Naive thymus-derived CD4-positive, alpha-beta T cell (primary cell): ENCODE results near the gene FOXP4. TPM values are rescaled to one million over a fixed set of nuclear protein-coding genes. Genes with fewer than 3 reads are reported as not detected.

Experiments
- ATAC-seq: fragments of 150-1000 bp; cut with Tn5 transposase; 2 replicates; pipeline ENCODE4 v1.10.0; 2021; ENCODE audit warnings: mild to moderate bottlenecking, moderate library complexity
- CTCF ChIA-PET: fragments of 350-600 bp; sonication (Branson Sonifier 250); formaldehyde crosslinking; loops from one replicate; lab custom pipeline; 2021; ENCODE audit warnings: antibody characterized with exemption; lab: Charles Lee
- POLR2A ChIA-PET: fragments of 350-600 bp; sonication (Branson Sonifier 250); formaldehyde crosslinking; loops from one replicate; lab custom pipeline; 2021; ENCODE audit warnings: antibody characterized with exemption, inconsistent platforms; lab: Charles Lee
- DNase-seq, 9 donors: peaks; one replicate each; pipeline versions ENCODE4 v3.0.0 to v3.0.0-alpha.2; 2020 to 2022; ENCODE audit warnings: mixed read lengths in 1 of 9
- H3K27ac ChIP-seq: one replicate; pipeline ENCODE4 v1.7.0; 2013; ENCODE audit warnings: mild to moderate bottlenecking, low read depth, low read length, moderate library complexity
- H3K27me3 ChIP-seq, 2 donors: one replicate each; pipeline ENCODE4 v1.7.0; 2013; ENCODE audit warnings: low read length in 2 of 2, mild to moderate bottlenecking in 2 of 2, moderate library complexity in 2 of 2; ENCODE audit not compliant: control insufficient read depth in 2 of 2, insufficient read depth in 2 of 2
- H3K36me3 ChIP-seq, 3 experiments: 1 replicate in 2 of 3; 2 replicates in 1 of 3; pipeline ENCODE4 v1.7.0; 2013; ENCODE audit warnings: low read length in 3 of 3, mild to moderate bottlenecking in 3 of 3, moderate library complexity in 1 of 3; ENCODE audit not compliant: insufficient read depth in 3 of 3, control insufficient read depth in 2 of 3
- H3K4me1 ChIP-seq, 2 donors: one replicate each; pipeline ENCODE4 v1.7.0; 2013; ENCODE audit warnings: low read length in 2 of 2, mild to moderate bottlenecking in 2 of 2, moderate library complexity in 1 of 2; ENCODE audit not compliant: control insufficient read depth in 2 of 2, insufficient read depth in 2 of 2
- H3K4me3 ChIP-seq: 2 replicates; pipeline ENCODE4 v1.7.0; 2013; ENCODE audit warnings: mild to moderate bottlenecking, low read length
- H3K9me3 ChIP-seq, 3 experiments: 1 replicate in 2 of 3; 2 replicates in 1 of 3; pipeline ENCODE4 v1.7.0; 2013; ENCODE audit warnings: low read length in 3 of 3; ENCODE audit not compliant: control insufficient read depth in 2 of 3
- H3K27ac Mint-ChIP-seq, 9 donors: one replicate each; pipeline ENCODE4 v1.8.0; 2020 to 2022; ENCODE audit warnings: mixed read lengths in 9 of 9, mild to moderate bottlenecking in 8 of 9, moderate library complexity in 5 of 9, inconsistent platforms in 2 of 9
- H3K27me3 Mint-ChIP-seq, 5 donors: one replicate each; pipeline ENCODE4 v1.8.0; 2021 to 2022; ENCODE audit warnings: mixed read lengths in 5 of 5, mild to moderate bottlenecking in 1 of 5
- H3K36me3 Mint-ChIP-seq, 5 donors: one replicate each; pipeline ENCODE4 v1.8.0; 2020 to 2022; ENCODE audit warnings: mixed read lengths in 5 of 5, mild to moderate bottlenecking in 3 of 5, inconsistent platforms in 1 of 5
- H3K4me1 Mint-ChIP-seq, 7 donors: one replicate each; pipeline ENCODE4 v1.8.0; 2020 to 2022; ENCODE audit warnings: mixed read lengths in 7 of 7, mild to moderate bottlenecking in 3 of 7, inconsistent platforms in 1 of 7
- H3K4me3 Mint-ChIP-seq, 10 donors: one replicate each; pipeline ENCODE4 v1.8.0; 2020 to 2022; ENCODE audit warnings: mild to moderate bottlenecking in 10 of 10, mixed read lengths in 10 of 10, moderate library complexity in 6 of 10, inconsistent platforms in 2 of 10
- H3K9me3 Mint-ChIP-seq, 11 donors: one replicate each; pipeline ENCODE4 v1.8.0; 2020 to 2022; ENCODE audit warnings: mixed read lengths in 11 of 11, mild to moderate bottlenecking in 4 of 11, inconsistent platforms in 1 of 11, moderate library complexity in 1 of 11
- intact Hi-C, 2 donors: fragments of 100-400 bp; cut with micrococcal nuclease; formaldehyde crosslinking; loops; one replicate each; pipeline ENCODE4 v1.15.1; 2023
- polyA plus RNA-seq, 2 donors: library from polyadenylated mRNA; unstranded; fragments of 300-500 nt; fragmentation: Illumina TruSeq; gene quantifications; one replicate each; pipeline ENCODE4 v1.2.3, GENCODE V29; 2021
- total RNA-seq, 6 experiments: library from RNA in 5 of 6; stranded (reverse) in 5 of 6; gene quantifications; 1 replicate in 5 of 6; 2 replicates in 1 of 6; pipeline ENCODE4 v1.2.3 and lab custom pipeline; 2021 to 2026

FOXP4 gene
- total and polyA plus RNA-seq, 7 experiments from 2014 or later = 0.07 to 7.6 (median 4.4) TPM

DNA sequence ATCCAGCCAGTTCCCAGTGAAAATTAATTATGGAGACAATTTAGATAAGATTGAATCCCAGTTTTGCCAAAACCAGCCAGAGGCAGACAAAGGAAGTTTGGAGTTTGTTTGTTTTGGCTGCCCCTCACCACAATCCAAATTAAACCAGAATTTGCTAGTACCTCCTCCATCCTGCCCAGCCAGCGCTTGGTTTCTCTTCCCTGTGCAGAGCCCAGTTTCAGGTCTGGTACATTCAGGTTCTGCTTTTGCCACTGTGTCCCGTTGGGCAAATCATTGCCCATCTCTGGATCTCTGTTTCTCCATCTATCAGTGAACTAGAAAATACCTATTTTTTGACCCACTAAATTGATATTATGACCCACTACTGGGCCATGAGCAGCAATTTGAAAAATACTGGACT is 26.4 kb downstream of the FOXP4 start:
- H3K36me3 ChIP-seq = peaks cover 0 to 3% (median 0%) of the 10 kb centered on the region in 3 experiments
- H3K27ac ChIP-seq = no peak overlapping the region
- H3K4me3 Mint-ChIP-seq = no peak overlapping the region
- H3K9me3 ChIP-seq = no peaks in the 10 kb centered on the region
- H3K36me3 Mint-ChIP-seq = peaks cover 0 to 13% (median 0%) of the 10 kb centered on the region in 5 donors
- no peaks in the 10 kb centered on the region for H3K4me1 ChIP-seq
- ChIA-PET POLR2A (no interaction called here), CTCF (no interaction called here)
- H3K27me3 ChIP-seq = no peaks in the 10 kb centered on the region
- no peak for DNase-seq
- intact Hi-C loops = no loop called here
- ATAC-seq = no peak
- no peak overlapping the region for H3K27ac Mint-ChIP-seq
- no peaks in the 10 kb centered on the region for H3K9me3 Mint-ChIP-seq
- H3K4me1 Mint-ChIP-seq = peaks cover 0 to 12% (median 0%) of the 10 kb centered on the region in 7 donors
- H3K27me3 Mint-ChIP-seq = no peaks in the 10 kb centered on the region
- H3K4me3 ChIP-seq = no peak overlapping the region

DNA sequence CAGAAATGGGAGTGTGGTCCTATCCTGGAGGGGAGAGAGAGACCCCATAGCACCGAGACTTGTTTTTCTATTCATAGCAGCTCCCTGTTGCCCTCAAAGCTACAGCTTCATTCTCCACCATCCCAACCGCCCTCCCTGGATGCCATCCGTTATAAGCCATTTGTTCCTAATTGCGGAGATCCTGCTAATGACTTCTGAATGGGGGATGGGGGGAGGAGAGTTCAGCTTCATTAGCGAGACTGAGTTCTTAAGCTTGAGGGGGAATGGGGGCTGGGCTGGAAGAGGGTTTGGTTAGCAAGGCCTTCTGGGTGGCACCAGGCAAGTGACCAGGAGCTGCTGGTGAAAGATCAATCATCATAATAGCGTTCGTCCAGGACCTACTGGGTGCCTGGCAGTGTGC is 27.1 kb downstream of the FOXP4 start:
- CTCF ChIA-PET = no interaction called here
- Histone ChIP-seq H3K4me3 (no peak overlapping the region), H3K27ac (no peak overlapping the region), H3K9me3 (no peaks in the 10 kb centered on the region), H3K4me1 (no peaks in the 10 kb centered on the region), H3K36me3 (no peaks in the 10 kb centered on the region), H3K27me3 (no peaks in the 10 kb centered on the region)
- POLR2A ChIA-PET = no interaction called here
- ATAC-seq = no peak
- Mint-ChIP-seq H3K27ac (no peak overlapping the region), H3K4me3 (no peak overlapping the region), H3K36me3 (peaks cover 0 to 13% (median 0%) of the 10 kb centered on the region in 5 donors), H3K4me1 (peaks cover 0 to 12% (median 2%) of the 10 kb centered on the region in 7 donors), H3K9me3 (peaks cover 0 to 1% (median 0%) of the 10 kb centered on the region in 11 donors), H3K27me3 (no peaks in the 10 kb centered on the region)
- DNase-seq = no peak
- intact Hi-C loops = no loop called here

DNA sequence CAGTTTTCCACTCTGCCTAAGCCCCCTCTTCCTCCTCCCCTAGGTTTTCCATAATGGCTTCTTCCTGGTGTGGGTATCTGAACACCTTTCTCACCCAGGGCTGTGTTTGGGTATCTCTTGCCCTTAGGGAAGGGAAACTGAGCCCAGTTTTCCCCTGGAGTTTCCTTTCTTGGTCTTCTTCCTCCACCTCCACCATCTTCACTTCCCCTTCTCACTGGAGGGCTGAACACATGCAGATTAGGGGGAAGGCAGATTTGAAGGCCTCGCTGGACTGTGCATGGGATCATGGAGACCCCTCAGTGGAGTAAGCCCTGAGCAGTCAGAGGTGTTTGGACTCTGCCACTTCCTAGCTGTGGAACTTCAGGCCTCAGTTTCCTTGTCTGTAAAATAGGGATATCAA is 27.8 kb downstream of the FOXP4 start:
- CTCF ChIA-PET = no interaction called here

DNA sequence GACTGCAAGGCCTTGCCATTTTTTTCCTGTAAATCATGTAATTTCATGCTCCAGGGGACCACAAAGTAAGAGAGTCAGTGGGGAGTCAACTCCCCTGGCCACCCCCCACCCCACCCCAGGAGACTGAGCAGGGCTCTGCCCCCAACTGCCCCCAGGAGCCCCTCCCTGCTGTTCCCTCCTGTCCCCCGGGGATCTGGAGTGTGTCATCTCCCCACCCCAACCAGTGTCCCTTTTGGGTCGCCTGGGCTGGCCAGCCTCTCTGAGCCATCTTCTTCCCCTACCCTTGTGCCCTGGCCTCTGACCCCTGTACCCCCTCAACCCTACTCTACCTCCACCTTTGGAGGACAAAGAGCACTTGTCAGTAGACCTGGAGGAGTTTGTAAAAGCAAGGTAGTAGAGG is 29.4 kb downstream of the FOXP4 start:
- H3K4me3 ChIP-seq = no peak overlapping the region
- Mint-ChIP-seq H3K4me1 (peaks cover 0 to 16% (median 3%) of the 10 kb centered on the region in 7 donors), H3K36me3 (peaks cover 0 to 22% (median 0%) of the 10 kb centered on the region in 5 donors), H3K27me3 (no peaks in the 10 kb centered on the region), H3K4me3 (no peak overlapping the region), H3K9me3 (peaks cover 0 to 2% (median 0%) of the 10 kb centered on the region in 11 donors), H3K27ac (no peak overlapping the region)
- DNase-seq (no peak), ATAC-seq (no peak)
- H3K27ac ChIP-seq = no peak overlapping the region
- POLR2A ChIA-PET = no interaction called here
- CTCF ChIA-PET = no interaction called here
- no peaks in the 10 kb centered on the region for H3K4me1 ChIP-seq
- H3K9me3 ChIP-seq = no peaks in the 10 kb centered on the region
- intact Hi-C loops = no loop called here
- H3K27me3 ChIP-seq = no peaks in the 10 kb centered on the region
- H3K36me3 ChIP-seq = no peaks in the 10 kb centered on the region

More for the DNA sequence above, 27.8 kb downstream of the FOXP4 start:
- Mint-ChIP-seq H3K4me1 (peaks cover 0 to 15% (median 3%) of the 10 kb centered on the region in 7 donors), H3K4me3 (no peak overlapping the region), H3K36me3 (peaks cover 0 to 15% (median 0%) of the 10 kb centered on the region in 5 donors), H3K27ac (no peak overlapping the region), H3K9me3 (peaks cover 0 to 2% (median 0%) of the 10 kb centered on the region in 11 donors), H3K27me3 (no peaks in the 10 kb centered on the region)
- no peaks in the 10 kb centered on the region for H3K4me1 ChIP-seq
- intact Hi-C loops = no loop called here
- DNase-seq (no peak), ATAC-seq (no peak)
- no peaks in the 10 kb centered on the region for H3K27me3 ChIP-seq
- no peaks in the 10 kb centered on the region for H3K36me3 ChIP-seq
- H3K4me3 ChIP-seq = no peak overlapping the region
- no peak overlapping the region for H3K27ac ChIP-seq
- POLR2A ChIA-PET = no interaction called here
- no peaks in the 10 kb centered on the region for H3K9me3 ChIP-seq

DNA sequence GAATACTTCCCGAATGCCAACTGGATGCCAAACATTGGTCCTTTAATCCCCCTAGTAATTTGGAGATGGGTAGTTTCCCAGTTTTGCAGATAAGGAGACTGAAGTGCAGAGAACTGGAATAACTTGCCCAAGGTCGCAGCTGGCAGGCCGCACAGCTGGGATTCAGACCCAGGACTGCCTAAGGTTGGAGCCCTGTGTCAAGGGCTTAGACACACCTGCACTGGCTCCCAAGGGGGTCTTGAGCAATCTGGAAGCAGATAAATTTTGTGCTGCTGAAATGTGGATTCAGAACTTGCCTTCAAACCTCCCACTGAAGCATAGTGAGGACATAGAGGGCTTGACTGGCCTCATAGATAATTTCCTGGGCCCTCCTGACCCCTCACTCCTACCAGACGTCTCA is 30.5 kb downstream of the FOXP4 start:
- Histone ChIP-seq H3K36me3 (no peaks in the 10 kb centered on the region), H3K27ac (no peak overlapping the region), H3K4me1 (no peaks in the 10 kb centered on the region), H3K27me3 (no peaks in the 10 kb centered on the region), H3K9me3 (no peaks in the 10 kb centered on the region), H3K4me3 (no peak overlapping the region)
- Mint-ChIP-seq H3K4me3 (no peak overlapping the region), H3K27ac (no peak overlapping the region), H3K36me3 (peaks cover 0 to 24% (median 0%) of the 10 kb centered on the region in 5 donors), H3K9me3 (peaks cover 0 to 2% (median 0%) of the 10 kb centered on the region in 11 donors), H3K4me1 (peaks cover 0 to 16% (median 3%) of the 10 kb centered on the region in 7 donors), H3K27me3 (no peaks in the 10 kb centered on the region)
- ChIA-PET POLR2A (no interaction called here), CTCF (no interaction called here)
- no peak for ATAC-seq
- no peak for DNase-seq
- intact Hi-C loops = no loop called here

DNA sequence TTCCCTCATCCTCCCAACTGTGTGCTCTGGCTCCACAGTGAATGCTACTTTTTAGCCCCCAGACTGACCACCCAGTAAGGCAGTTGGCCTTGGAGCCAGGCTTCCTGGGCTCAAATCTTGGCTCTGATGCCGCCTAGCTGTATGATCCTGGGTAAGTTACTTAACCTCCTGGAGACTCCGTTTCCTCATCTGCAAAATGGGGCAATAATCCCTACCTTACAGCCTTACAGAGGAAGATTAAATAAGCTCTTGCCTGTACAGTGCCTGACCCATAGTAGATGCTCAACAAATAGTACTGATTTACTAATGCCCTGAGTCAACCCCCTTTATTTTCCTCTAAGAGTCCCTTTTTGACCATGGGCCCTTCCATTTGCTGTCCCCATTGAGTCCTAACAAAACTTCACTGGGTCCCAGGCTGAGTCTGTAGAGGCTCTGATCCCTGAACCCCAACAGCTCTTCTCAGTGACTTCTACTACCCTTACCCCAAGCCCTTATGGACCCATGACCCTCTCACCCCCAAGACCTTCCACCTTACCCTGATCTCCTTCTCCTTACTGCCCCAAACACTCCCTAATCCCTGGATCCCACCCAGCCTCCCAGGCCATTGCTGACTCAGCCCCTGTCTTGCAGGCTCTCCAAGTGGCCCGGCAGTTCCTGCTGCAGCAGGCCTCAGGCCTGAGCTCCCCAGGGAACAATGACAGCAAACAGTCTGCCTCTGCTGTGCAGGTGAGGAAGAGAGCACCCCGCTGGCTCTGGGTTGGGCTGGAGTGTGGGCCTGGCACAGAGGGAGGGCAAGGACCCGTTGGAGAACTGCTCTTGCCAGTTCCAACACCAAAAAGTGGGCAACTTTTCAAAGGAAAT is 31.4 kb downstream of the FOXP4 start:
- Mint-ChIP-seq H3K4me3 (no peak overlapping the region), H3K27me3 (no peaks in the 10 kb centered on the region), H3K4me1 (peaks cover 0 to 16% (median 3%) of the 10 kb centered on the region in 7 donors), H3K27ac (no peak overlapping the region), H3K36me3 (peaks cover 0 to 19% (median 0%) of the 10 kb centered on the region in 5 donors), H3K9me3 (peaks cover 0 to 2% (median 0%) of the 10 kb centered on the region in 11 donors)
- Histone ChIP-seq H3K4me3 (no peak overlapping the region), H3K36me3 (no peaks in the 10 kb centered on the region), H3K4me1 (no peaks in the 10 kb centered on the region), H3K9me3 (no peaks in the 10 kb centered on the region), H3K27me3 (no peaks in the 10 kb centered on the region), H3K27ac (no peak overlapping the region)
- DNase-seq (no peak), ATAC-seq (no peak)
- CTCF ChIA-PET = no interaction called here
- POLR2A ChIA-PET = interaction anchor here (0.6 to 0.7 kb wide), 2 partner anchors 29 to 161 kb away, joined by 3 to 7 read pairs; no protein-coding TSS in a partner anchor
- intact Hi-C loops = no loop called here
